Measurements from ENCODE around the gene MFAP2. TPM values are rescaled to one million over a fixed set of nuclear protein-coding genes. Genes with fewer than 3 reads are reported as not detected.

Gene MFAP2
- total RNA-seq, 2 donors from 2014 or later: 1.4 to 6.0 TPM

- DNase-seq: peak; percentile 87
- no peaks in the 10 kb centered on the region for H3K36me3 ChIP-seq
- H3K4me3 ChIP-seq: peak within 1 kb of the TSS; percentile 95
- H3K27me3 ChIP-seq: no peaks in the 10 kb centered on the region
- no peak within 1 kb of the TSS for H3K27ac ChIP-seq
- H3K4me1 ChIP-seq: peaks cover 10% of the 10 kb centered on the region
- TF ChIP-seq, protein P1, sequence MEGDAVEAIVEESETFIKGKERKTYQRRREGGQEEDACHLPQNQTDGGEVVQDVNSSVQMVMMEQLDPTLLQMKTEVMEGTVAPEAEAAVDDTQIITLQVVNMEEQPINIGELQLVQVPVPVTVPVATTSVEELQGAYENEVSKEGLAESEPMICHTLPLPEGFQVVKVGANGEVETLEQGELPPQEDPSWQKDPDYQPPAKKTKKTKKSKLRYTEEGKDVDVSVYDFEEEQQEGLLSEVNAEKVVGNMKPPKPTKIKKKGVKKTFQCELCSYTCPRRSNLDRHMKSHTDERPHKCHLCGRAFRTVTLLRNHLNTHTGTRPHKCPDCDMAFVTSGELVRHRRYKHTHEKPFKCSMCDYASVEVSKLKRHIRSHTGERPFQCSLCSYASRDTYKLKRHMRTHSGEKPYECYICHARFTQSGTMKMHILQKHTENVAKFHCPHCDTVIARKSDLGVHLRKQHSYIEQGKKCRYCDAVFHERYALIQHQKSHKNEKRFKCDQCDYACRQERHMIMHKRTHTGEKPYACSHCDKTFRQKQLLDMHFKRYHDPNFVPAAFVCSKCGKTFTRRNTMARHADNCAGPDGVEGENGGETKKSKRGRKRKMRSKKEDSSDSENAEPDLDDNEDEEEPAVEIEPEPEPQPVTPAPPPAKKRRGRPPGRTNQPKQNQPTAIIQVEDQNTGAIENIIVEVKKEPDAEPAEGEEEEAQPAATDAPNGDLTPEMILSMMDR (IDR thresholded peaks at IDR 0.05): no peak
- H3K9me3 ChIP-seq: no peaks in the 10 kb centered on the region
- intact Hi-C loops (cut with DNase I): no loop called here
- peak within 1 kb of the TSS; percentile 77 to 84 for H3K9ac ChIP-seq (ENCODE audit: low read depth in 2 of 2, low read length in 2 of 2)
Measured at GRCh38 chr1:17011439-17012307, 31.3 kb upstream of the MFAP2 start, which contains the start of gene ATP13A2. Gene ATP13A2 (minus strand): TSS chr1:17011928. CDS start chr1:17011738, 190 bp downstream.

GRCh38 chr1:17011092-17011438 lies 30.6 kb upstream of the MFAP2 start:
- intact Hi-C loops (cut with DNase I): no loop called here

GRCh38 chr1:17009706-17010105 lies 29.3 kb upstream of the MFAP2 start:
- Histone ChIP-seq H3K9ac (ENCODE audit: low read depth in 2 of 2, low read length in 2 of 2) (peak overlapping the region in 1 of 2 donors; percentile 77), H3K27me3 (no peaks in the 10 kb centered on the region), H3K27ac (no peak overlapping the region), H3K36me3 (no peaks in the 10 kb centered on the region), H3K9me3 (no peaks in the 10 kb centered on the region), H3K4me3 (no peak overlapping the region), H3K4me1 (peaks cover 10% of the 10 kb centered on the region)
- TF ChIP-seq, protein P1 (IDR thresholded peaks at IDR 0.05): no peak
- intact Hi-C loops (cut with DNase I): no loop called here
- DNase-seq: peak; percentile 62

More at GRCh38 chr1:17011092-17011438, 30.6 kb upstream of the MFAP2 start:
- DNase-seq: peak; percentile 35
- Histone ChIP-seq H3K27me3 (no peaks in the 10 kb centered on the region), H3K9ac (ENCODE audit: low read depth in 2 of 2, low read length in 2 of 2) (peak overlapping the region; percentile 77 to 84), H3K36me3 (no peaks in the 10 kb centered on the region), H3K4me1 (peaks cover 10% of the 10 kb centered on the region), H3K9me3 (no peaks in the 10 kb centered on the region), H3K27ac (no peak overlapping the region), H3K4me3 (peak overlapping the region; percentile 95)
- TF ChIP-seq, protein P1 (IDR thresholded peaks at IDR 0.05): no peak

- Histone ChIP-seq H3K27ac (no peak overlapping the region), H3K27me3 (no peaks in the 10 kb centered on the region), H3K36me3 (no peaks in the 10 kb centered on the region), H3K9ac (ENCODE audit: low read depth in 2 of 2, low read length in 2 of 2) (no peak overlapping the region), H3K4me1 (peaks cover 10% of the 10 kb centered on the region), H3K4me3 (no peak overlapping the region), H3K9me3 (no peaks in the 10 kb centered on the region)
- TF ChIP-seq, protein P1 (IDR thresholded peaks at IDR 0.05): no peak
- DNase-seq: no peak
- intact Hi-C loops (cut with DNase I): no loop called here
Measured at GRCh38 chr1:17008208-17008855, 27.9 kb upstream of the MFAP2 start.

- Histone ChIP-seq H3K4me3 (no peak overlapping the region), H3K27me3 (no peaks in the 10 kb centered on the region), H3K9me3 (no peaks in the 10 kb centered on the region), H3K27ac (no peak overlapping the region), H3K36me3 (no peaks in the 10 kb centered on the region), H3K4me1 (peaks cover 10% of the 10 kb centered on the region), H3K9ac (ENCODE audit: low read depth in 2 of 2, low read length in 2 of 2) (no peak overlapping the region)
- TF ChIP-seq, protein P1 (IDR thresholded peaks at IDR 0.05): no peak
- intact Hi-C loops (cut with DNase I): no loop called here
- DNase-seq: no peak
Measured at GRCh38 chr1:17007121-17007520, 26.7 kb upstream of the MFAP2 start.

All from colonic mucosa (tissue), 4 donors.